ENCODE data around the gene SLC22A23. TPM values are rescaled to one million over a fixed set of nuclear protein-coding genes. Genes with fewer than 3 reads are reported as not detected.

The SLC22A23 gene
- total RNA-seq, 4 donors from 2014 or later: 9.0 to 25.1 (median 13.9) TPM

DNA sequence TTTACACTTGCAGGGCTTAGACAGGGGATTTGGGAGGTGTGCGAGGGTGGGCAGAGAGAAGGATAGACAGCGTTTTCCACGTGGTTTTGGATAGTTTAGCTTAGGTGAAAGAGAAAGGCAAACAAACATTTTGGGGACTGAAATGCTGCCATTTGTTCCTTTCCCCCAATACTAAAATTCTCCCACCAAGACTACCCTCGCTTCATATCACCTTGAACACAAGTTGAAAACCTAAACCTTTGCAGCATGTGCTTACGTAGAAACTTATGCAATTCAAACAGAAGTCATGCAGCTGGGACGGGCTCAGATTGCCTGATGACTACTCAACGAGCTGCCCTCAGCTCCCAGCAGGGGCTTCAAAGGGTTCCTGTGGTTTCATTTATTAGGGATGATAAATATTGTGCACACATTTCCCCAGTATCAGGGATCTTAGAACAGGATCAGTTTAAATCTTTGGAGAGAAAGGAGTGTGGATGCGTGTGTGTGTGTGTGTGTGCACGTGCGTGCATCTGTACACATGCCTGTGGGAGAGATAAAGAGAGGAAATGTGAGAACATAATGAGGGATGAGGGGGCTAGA, 77.3 kb downstream of the SLC22A23 start:
- TF ChIP-seq, protein P1, sequence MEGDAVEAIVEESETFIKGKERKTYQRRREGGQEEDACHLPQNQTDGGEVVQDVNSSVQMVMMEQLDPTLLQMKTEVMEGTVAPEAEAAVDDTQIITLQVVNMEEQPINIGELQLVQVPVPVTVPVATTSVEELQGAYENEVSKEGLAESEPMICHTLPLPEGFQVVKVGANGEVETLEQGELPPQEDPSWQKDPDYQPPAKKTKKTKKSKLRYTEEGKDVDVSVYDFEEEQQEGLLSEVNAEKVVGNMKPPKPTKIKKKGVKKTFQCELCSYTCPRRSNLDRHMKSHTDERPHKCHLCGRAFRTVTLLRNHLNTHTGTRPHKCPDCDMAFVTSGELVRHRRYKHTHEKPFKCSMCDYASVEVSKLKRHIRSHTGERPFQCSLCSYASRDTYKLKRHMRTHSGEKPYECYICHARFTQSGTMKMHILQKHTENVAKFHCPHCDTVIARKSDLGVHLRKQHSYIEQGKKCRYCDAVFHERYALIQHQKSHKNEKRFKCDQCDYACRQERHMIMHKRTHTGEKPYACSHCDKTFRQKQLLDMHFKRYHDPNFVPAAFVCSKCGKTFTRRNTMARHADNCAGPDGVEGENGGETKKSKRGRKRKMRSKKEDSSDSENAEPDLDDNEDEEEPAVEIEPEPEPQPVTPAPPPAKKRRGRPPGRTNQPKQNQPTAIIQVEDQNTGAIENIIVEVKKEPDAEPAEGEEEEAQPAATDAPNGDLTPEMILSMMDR (IDR thresholded peaks at IDR 0.05; ENCODE audit: low read depth): no peak

DNA sequence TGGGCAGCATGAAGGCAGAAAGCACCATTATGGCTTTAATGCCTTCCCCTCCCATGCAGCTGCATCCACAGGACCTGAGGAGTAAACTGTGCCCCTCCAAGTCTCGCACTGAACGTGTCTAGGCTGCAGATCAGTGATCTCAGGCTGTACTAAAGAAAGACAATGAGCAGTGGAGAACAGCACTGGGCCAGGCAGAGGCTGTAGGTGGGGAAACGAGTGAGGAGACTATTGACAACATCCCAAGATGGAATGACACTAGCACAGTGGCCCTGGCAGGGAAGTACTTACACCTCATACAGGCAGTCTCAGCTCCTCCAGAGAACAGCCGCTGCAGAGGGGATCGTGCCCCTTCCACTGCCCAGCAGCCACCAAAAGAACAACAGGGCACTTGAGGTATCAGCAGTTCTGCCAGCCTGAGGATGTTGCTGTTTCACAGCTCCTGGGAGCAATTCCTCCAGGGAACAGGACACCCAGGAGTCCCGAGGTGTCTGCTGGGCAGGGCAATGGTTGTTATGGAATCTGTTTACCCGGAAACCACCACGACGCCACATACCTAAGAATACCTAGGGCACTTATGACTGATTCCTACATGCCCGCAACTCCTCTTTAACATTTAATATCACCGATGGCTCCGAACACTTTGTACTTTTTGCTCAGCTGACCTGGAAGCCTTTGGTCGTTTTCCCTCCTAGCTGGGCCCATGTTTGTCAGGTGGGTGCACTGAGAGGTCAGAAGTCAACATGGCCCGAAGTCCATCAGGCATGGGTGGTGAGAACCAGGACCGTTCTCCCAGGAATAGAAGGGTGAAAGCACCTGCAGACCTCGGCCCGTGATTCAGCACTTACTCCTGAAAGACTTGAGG, 79.1 kb downstream of the SLC22A23 start:
- TF ChIP-seq, protein P1 (IDR thresholded peaks at IDR 0.05; ENCODE audit: low read depth): no peak

DNA sequence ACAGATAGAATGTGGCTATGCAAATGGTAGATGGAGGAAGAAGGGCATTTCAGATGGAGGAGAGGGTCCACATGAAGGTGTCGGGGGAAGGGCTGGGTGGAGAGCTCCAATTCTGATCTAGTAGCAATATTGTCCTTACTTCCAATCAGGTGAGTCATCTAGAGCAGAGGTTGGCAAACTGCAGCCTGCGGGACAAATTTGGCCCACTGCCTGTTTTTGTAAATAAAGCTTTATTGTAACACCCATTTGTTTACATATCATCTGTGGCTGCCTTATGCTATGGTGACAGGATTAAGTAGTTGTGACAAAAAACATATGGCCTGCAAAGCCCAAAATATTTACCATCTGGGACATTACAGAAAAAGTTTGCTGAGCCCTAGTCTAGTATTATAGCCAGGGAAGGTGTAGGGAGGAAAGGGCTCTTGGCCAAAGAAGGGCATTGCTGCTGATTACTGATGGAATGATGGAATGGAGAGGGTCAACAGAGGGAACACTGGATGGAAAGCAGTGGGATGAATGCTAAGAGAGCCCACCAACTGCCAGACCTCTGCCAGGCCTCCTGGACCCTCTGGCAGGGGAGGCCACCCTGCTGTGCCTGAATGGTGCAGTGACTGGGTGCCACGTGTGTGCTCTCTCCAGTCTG, 79.8 kb downstream of the SLC22A23 start:
- TF ChIP-seq, protein P1 (IDR thresholded peaks at IDR 0.05; ENCODE audit: low read depth): no peak

DNA sequence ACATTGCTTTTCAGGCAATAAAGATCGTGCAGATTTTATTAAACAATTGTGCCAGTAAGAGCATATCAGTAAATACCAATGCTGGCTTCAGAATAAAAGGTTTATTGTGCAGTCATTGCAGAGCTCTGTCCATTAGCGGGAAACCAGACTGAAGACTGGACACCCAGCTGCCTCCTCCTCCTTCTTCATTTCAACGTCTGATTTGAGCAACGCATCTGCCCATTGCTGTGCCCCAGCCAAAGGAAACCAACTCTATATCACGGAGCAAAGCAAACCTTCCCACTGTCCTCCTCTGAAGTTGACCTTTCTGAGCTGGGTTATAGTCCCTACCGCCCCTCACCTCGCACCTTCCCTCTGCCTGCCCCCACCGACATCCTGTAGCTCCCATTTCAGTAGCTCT, 80.8 kb downstream of the SLC22A23 start:
- TF ChIP-seq, protein P1 (IDR thresholded peaks at IDR 0.05; ENCODE audit: low read depth): no peak

DNA sequence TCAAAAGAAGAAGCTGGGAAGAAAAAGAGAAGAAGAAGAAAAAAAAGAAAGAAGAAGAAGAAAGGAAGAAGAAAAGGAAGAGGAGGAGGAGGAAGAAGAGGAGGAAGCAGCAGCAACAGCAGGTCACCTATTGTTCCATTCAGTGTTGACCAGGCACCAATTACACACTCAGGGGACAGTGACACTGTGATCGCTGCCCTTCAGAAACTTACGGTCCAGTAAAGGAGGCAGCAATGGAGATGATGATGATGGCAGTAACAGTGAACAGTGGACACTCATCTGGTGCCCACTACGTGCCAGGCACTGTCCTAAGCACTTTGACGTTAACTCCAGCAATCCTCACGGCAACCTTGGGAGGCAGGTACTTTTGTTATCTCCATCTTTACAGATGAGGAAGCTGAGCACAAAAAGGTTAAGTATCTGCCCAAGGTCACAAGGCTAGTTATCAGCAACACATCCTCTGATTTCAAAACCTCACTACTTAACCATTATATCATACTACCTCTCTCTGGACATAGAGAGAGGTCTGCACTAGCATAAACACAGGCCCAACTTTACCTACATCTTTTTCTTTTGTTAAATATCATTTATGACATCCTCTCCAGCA, 83.2 kb downstream of the SLC22A23 start:
- TF ChIP-seq, protein P1 (IDR thresholded peaks at IDR 0.05; ENCODE audit: low read depth): no peak

DNA sequence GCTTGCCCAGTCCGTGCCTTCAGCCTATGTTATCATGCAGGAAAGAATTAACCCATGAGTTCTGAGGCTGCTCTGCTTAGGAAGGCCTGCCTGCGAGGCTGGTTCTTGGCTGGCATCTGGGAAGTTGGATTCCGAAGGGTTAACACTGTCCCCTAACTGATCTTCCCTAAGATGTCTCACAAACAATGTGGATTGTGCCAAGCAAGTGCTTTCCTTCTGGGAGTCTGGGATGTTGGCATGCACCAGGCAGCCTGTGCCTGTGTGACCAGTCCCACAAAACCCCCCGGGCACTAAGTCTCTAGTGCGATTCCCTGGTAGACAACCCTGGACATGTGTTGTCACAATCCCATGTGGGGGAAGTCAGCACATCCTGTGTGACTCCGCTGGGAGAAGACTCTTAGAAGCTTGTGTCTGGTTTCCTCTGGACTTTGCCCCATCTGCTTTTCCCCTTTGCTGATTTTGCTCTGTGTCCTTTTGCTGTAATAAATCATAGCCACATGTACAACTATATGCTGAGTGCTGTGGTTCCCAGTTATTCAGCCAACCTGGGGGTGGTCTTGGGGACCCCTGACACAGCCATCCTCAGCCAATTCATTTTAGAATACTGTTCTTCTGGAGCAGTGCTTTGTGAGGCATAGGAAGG, 83.8 kb downstream of the SLC22A23 start:
- TF ChIP-seq, protein P1 (IDR thresholded peaks at IDR 0.05; ENCODE audit: low read depth): no peak
